Measurements from ENCODE around the gene PSTPIP1. TPM values are rescaled to one million over a fixed set of nuclear protein-coding genes. Genes with fewer than 3 reads are reported as not detected.

Gene PSTPIP1
- polyA plus RNA-seq, 1 donor (not counting 4 experiments of a cell fraction or from before 2014, with no cell fraction given), result 9.6 TPM

GRCh38 chr15:77020348-77021087 lies 25.6 kb downstream of the PSTPIP1 start:
- Histone ChIP-seq H3K9me3 (ENCODE audit: control insufficient read depth, low read depth, low read length) (no peaks in the 10 kb centered on the region), H3K9me1 (ENCODE audit: control insufficient read depth, extremely low read depth, insufficient read depth, low read length) (no peaks in the 10 kb centered on the region), H3K27me3 (ENCODE audit: control insufficient read depth, extremely low read depth, insufficient read depth, low read length) (no peaks in the 10 kb centered on the region), H3K4me1 (ENCODE audit: control insufficient read depth, extremely low read depth, insufficient read depth, low read length) (peaks cover 11% of the 10 kb centered on the region), H3K9ac (ENCODE audit: control insufficient read depth, extremely low read depth, insufficient read depth, low read length) (no peak overlapping the region), H3K4me2 (ENCODE audit: control insufficient read depth, extremely low read depth, insufficient read depth, low read depth, low read length) (no peak overlapping the region), H3K27ac (ENCODE audit: control insufficient read depth, insufficient read depth, low read length) (no peak overlapping the region), H3K79me2 (ENCODE audit: control insufficient read depth, insufficient read depth, low read length) (no peaks in the 10 kb centered on the region), H3K4me3 (ENCODE audit: control insufficient read depth in 2 of 3, extremely low read depth in 1 of 3, insufficient read depth in 2 of 3, low read depth in 1 of 3, low read length in 3 of 3) (no peak overlapping the region), H2AFZ (ENCODE audit: control insufficient read depth, low read length) (no peak overlapping the region), H3K36me3 (ENCODE audit: control insufficient read depth in 2 of 2, extremely low read depth in 1 of 2, insufficient read depth in 2 of 2, low read length in 2 of 2) (peaks cover 5 to 13% of the 10 kb centered on the region in 2 experiments), H4K20me1 (ENCODE audit: control insufficient read depth, extremely low read depth, insufficient read depth, low read length) (no peaks in the 10 kb centered on the region)
- TF ChIP-seq, protein P1, sequence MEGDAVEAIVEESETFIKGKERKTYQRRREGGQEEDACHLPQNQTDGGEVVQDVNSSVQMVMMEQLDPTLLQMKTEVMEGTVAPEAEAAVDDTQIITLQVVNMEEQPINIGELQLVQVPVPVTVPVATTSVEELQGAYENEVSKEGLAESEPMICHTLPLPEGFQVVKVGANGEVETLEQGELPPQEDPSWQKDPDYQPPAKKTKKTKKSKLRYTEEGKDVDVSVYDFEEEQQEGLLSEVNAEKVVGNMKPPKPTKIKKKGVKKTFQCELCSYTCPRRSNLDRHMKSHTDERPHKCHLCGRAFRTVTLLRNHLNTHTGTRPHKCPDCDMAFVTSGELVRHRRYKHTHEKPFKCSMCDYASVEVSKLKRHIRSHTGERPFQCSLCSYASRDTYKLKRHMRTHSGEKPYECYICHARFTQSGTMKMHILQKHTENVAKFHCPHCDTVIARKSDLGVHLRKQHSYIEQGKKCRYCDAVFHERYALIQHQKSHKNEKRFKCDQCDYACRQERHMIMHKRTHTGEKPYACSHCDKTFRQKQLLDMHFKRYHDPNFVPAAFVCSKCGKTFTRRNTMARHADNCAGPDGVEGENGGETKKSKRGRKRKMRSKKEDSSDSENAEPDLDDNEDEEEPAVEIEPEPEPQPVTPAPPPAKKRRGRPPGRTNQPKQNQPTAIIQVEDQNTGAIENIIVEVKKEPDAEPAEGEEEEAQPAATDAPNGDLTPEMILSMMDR (optimal IDR thresholded peaks at IDR 0.05 in 1 of 3, IDR thresholded peaks at IDR 0.05 in 1 of 3, conservative IDR thresholded peaks at IDR 0.05 in 1 of 3; ENCODE audit: extremely low read depth in 1 of 3, insufficient read depth in 2 of 3, low read length in 3 of 3), result no peak
- no peak for TF ChIP-seq EZH2 (IDR thresholded peaks at IDR 0.05; ENCODE audit: low read length)
- no peak for DNase-seq (ENCODE audit: low read depth, low spot score)
- dilution Hi-C loops (cut with MboI; ENCODE audit: extremely low pct_ligation_motif_present, low sequenced_read_pairs), result no loop called here
- no peak for FAIRE-seq

- no peak overlapping the region for H3K4me2 ChIP-seq (ENCODE audit: control insufficient read depth, extremely low read depth, insufficient read depth, low read depth, low read length)
- no peak overlapping the region for H3K9ac ChIP-seq (ENCODE audit: control insufficient read depth, extremely low read depth, insufficient read depth, low read length)
- no peaks in the 10 kb centered on the region for H4K20me1 ChIP-seq (ENCODE audit: control insufficient read depth, extremely low read depth, insufficient read depth, low read length)
- no peaks in the 10 kb centered on the region for H3K9me1 ChIP-seq (ENCODE audit: control insufficient read depth, extremely low read depth, insufficient read depth, low read length)
- no peak for FAIRE-seq
- H3K79me2 ChIP-seq (ENCODE audit: control insufficient read depth, insufficient read depth, low read length), result no peaks in the 10 kb centered on the region
- H3K4me1 ChIP-seq (ENCODE audit: control insufficient read depth, extremely low read depth, insufficient read depth, low read length), result peaks cover 11% of the 10 kb centered on the region
- DNase-seq (ENCODE audit: low read depth, low spot score), result no peak
- no peak overlapping the region for H2AFZ ChIP-seq (ENCODE audit: control insufficient read depth, low read length)
- no peak for TF ChIP-seq EZH2 (IDR thresholded peaks at IDR 0.05; ENCODE audit: low read length)
- TF ChIP-seq, protein P1 (optimal IDR thresholded peaks at IDR 0.05 in 1 of 3, IDR thresholded peaks at IDR 0.05 in 1 of 3, conservative IDR thresholded peaks at IDR 0.05 in 1 of 3; ENCODE audit: extremely low read depth in 1 of 3, insufficient read depth in 2 of 3, low read length in 3 of 3), result no peak
- dilution Hi-C loops (cut with MboI; ENCODE audit: extremely low pct_ligation_motif_present, low sequenced_read_pairs), result no loop called here
- no peaks in the 10 kb centered on the region for H3K9me3 ChIP-seq (ENCODE audit: control insufficient read depth, low read depth, low read length)
- no peaks in the 10 kb centered on the region for H3K27me3 ChIP-seq (ENCODE audit: control insufficient read depth, extremely low read depth, insufficient read depth, low read length)
- H3K4me3 ChIP-seq (ENCODE audit: control insufficient read depth in 2 of 3, extremely low read depth in 1 of 3, insufficient read depth in 2 of 3, low read depth in 1 of 3, low read length in 3 of 3), result no peak overlapping the region
- H3K27ac ChIP-seq (ENCODE audit: control insufficient read depth, insufficient read depth, low read length), result no peak overlapping the region
- peaks cover 5 to 13% of the 10 kb centered on the region in 2 experiments for H3K36me3 ChIP-seq (ENCODE audit: control insufficient read depth in 2 of 2, extremely low read depth in 1 of 2, insufficient read depth in 2 of 2, low read length in 2 of 2)
Measured at GRCh38 chr15:77021088-77021481, 26.2 kb downstream of the PSTPIP1 start.
